WTC11 (cell line): ENCODE data around the gene KLHDC4. TPM values are rescaled to one million over a fixed set of nuclear protein-coding genes. Genes with fewer than 3 reads are reported as not detected.

Source experiments
- ATAC-seq: fragments of 200-7000 bp; cut with Tn5 transposase; 2 replicates; pipeline ENCODE4 v1.10.0; 2021; ENCODE audit warnings: mild to moderate bottlenecking, moderate library complexity
- CTCF ChIA-PET: fragments of 300-600 bp; sonication (Branson Sonifier 250); formaldehyde crosslinking; loops from one replicate; lab custom pipeline; 2021; ENCODE audit warnings: antibody characterized with exemption; lab: Charles Lee
- POLR2A ChIA-PET: fragments of 350-600 bp; sonication (Branson Sonifier 250); formaldehyde crosslinking; loops from one replicate; lab custom pipeline; 2021; ENCODE audit warnings: antibody characterized with exemption; lab: Charles Lee
- DNase-seq: peaks from one replicate; pipeline ENCODE4 v3.0.0; 2021; ENCODE audit warnings: low spot score
- H3K27ac Mint-ChIP-seq: 2 replicates; pipeline ENCODE4 v1.8.0; 2021; ENCODE audit warnings: mixed read lengths
- H3K27me3 Mint-ChIP-seq: 2 replicates; pipeline ENCODE4 v1.8.0; 2021; ENCODE audit warnings: low read depth, mild to moderate bottlenecking, moderate library complexity, mixed read lengths
- H3K36me3 Mint-ChIP-seq: 2 replicates; pipeline ENCODE4 v1.8.0; 2021; ENCODE audit warnings: mixed read lengths
- H3K4me1 Mint-ChIP-seq: 2 replicates; pipeline ENCODE4 v1.8.0; 2022; ENCODE audit warnings: mixed read lengths
- H3K4me3 Mint-ChIP-seq: 2 replicates; pipeline ENCODE4 v1.8.0; 2021; ENCODE audit warnings: mild to moderate bottlenecking, moderate library complexity, mixed read lengths
- H3K9me3 Mint-ChIP-seq: 2 replicates; pipeline ENCODE4 v1.8.0; 2021; ENCODE audit warnings: mixed read lengths
- ATF1 ChIP-seq: sonication (generic); formaldehyde crosslinking; IDR thresholded peaks from 2 replicates; pipeline ENCODE4 v1.8.1; 2023; ENCODE audit warnings: mild to moderate bottlenecking, moderate library complexity, missing genetic modification reagents
- ELF4 ChIP-seq: sonication (generic); formaldehyde crosslinking; IDR thresholded peaks from 2 replicates; pipeline ENCODE4 v1.8.1; 2022; ENCODE audit warnings: low read depth, mild to moderate bottlenecking, moderate library complexity, missing genetic modification reagents
- EMX1 ChIP-seq: fragments of 250-450 bp; sonication (Bioruptor Pico); IDR thresholded peaks from 2 replicates; pipeline ENCODE4 v1.8.0; 2021; ENCODE audit warnings: mild to moderate bottlenecking
- FOXJ3 ChIP-seq: sonication (generic); formaldehyde crosslinking; IDR thresholded peaks from 2 replicates; pipeline ENCODE4 v1.9.0; 2021; ENCODE audit warnings: missing genetic modification reagents, mild to moderate bottlenecking, borderline replicate concordance
- FOXP1 ChIP-seq: sonication (generic); formaldehyde crosslinking; IDR thresholded peaks from 2 replicates; pipeline ENCODE4 v1.8.0; 2022; ENCODE audit warnings: missing genetic modification reagents, mild to moderate bottlenecking, moderate library complexity, borderline replicate concordance
- GABPB1 ChIP-seq: sonication (generic); formaldehyde crosslinking; IDR thresholded peaks from 2 replicates; pipeline ENCODE4 v1.8.1; 2023; ENCODE audit warnings: mild to moderate bottlenecking, missing genetic modification reagents
- JAZF1 ChIP-seq: fragments of 250-450 bp; sonication (Bioruptor Pico); IDR thresholded peaks from 2 replicates; pipeline ENCODE4 v1.9.0; 2021; ENCODE audit warnings: moderate library complexity, mild to moderate bottlenecking, inconsistent platforms
- NR2C2 ChIP-seq: sonication (generic); formaldehyde crosslinking; IDR thresholded peaks from 2 replicates; pipeline ENCODE4 v1.8.0; 2022; ENCODE audit warnings: mild to moderate bottlenecking, missing genetic modification reagents
- SP1 ChIP-seq: sonication (generic); formaldehyde crosslinking; conservative IDR thresholded peaks from 2 replicates; pipeline ENCODE4 v1.8.1; 2022; ENCODE audit warnings: missing genetic modification reagents
- TCF7 ChIP-seq: sonication (generic); formaldehyde crosslinking; IDR thresholded peaks from 2 replicates; pipeline ENCODE4 v1.8.0; 2022; ENCODE audit warnings: mild to moderate bottlenecking, low read depth, missing genetic modification reagents, moderate library complexity
- ZNF219 ChIP-seq: sonication (generic); formaldehyde crosslinking; IDR thresholded peaks from 2 replicates; pipeline ENCODE4 v1.8.0; 2023; ENCODE audit warnings: missing genetic modification reagents, mild to moderate bottlenecking, borderline replicate concordance
- ZNF232 ChIP-seq: sonication (generic); formaldehyde crosslinking; IDR thresholded peaks from 2 replicates; pipeline ENCODE4 v1.8.0; 2022; ENCODE audit warnings: mild to moderate bottlenecking, missing genetic modification reagents
- ZNF396 ChIP-seq: fragments of 250-450 bp; sonication (Bioruptor Pico); IDR thresholded peaks from 2 replicates; pipeline ENCODE4 v1.8.0; 2021; ENCODE audit warnings: mild to moderate bottlenecking, moderate library complexity, borderline replicate concordance
- total RNA-seq: library from RNA; stranded (reverse); gene quantifications from 3 replicates; pipeline ENCODE4 v1.2.3, GENCODE V29; 2021
- TF ChIP-seq, protein P1 (sequence below): sonication (generic); formaldehyde crosslinking; IDR thresholded peaks from 2 replicates; pipeline ENCODE4 v1.8.0; 2022; ENCODE audit warnings: missing genetic modification reagents
- TF ChIP-seq, protein P2 (sequence below): fragments of 250-450 bp; sonication (Bioruptor Pico); IDR thresholded peaks from 2 replicates; pipeline ENCODE4 v1.9.0; 2021; ENCODE audit warnings: mild to moderate bottlenecking
- TF ChIP-seq, protein P3 (sequence below): sonication (generic); formaldehyde crosslinking; IDR thresholded peaks from 2 replicates; pipeline ENCODE4 v1.8.1; 2022; ENCODE audit warnings: low read depth, mild to moderate bottlenecking, moderate library complexity, missing genetic modification reagents, borderline replicate concordance
- TF ChIP-seq, protein P4 (sequence below): sonication (generic); formaldehyde crosslinking; IDR thresholded peaks from 2 replicates; pipeline ENCODE4 v1.8.1; 2022; ENCODE audit warnings: mild to moderate bottlenecking, moderate library complexity, missing genetic modification reagents
- TF ChIP-seq, protein P5 (sequence below): fragments of 250-450 bp; sonication (Bioruptor Pico); IDR thresholded peaks from 2 replicates; pipeline ENCODE4 v1.9.0; 2021; ENCODE audit warnings: mild to moderate bottlenecking
- TF ChIP-seq, protein P6 (sequence below): sonication (generic); formaldehyde crosslinking; IDR thresholded peaks from 2 replicates; pipeline ENCODE4 v1.8.0; 2023; ENCODE audit warnings: missing genetic modification reagents, mild to moderate bottlenecking, borderline replicate concordance

Gene KLHDC4
- total RNA-seq, 1 experiment from 2014 or later: 63.6 TPM

DNA sequence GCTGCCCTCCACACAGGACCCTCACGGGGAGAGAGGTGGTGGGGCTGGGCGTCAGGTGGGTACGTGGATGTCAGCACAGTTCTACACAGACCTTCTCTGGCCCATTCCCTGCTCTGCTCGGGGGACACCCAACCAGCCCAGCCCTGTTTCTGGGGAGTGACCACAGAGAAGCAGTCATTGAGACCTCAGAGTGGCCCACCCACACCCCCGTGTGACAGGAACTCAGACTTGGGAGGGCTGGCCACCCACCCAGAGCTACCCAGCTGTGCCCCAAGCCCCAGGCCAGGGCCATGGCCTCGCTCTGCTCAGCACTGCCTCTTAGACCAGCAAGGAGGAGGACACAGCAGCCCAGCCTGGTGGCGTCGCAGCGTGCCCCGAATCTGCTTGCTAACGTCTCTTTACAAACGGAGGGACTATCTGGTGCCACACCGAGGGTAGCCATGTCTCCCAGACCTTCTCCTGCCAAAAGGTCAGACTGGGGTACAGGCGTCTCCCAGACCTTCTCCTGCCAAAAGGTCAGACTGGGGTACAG, 77.7 kb downstream of the KLHDC4 start (continued):
- TF ChIP-seq, protein P1, sequence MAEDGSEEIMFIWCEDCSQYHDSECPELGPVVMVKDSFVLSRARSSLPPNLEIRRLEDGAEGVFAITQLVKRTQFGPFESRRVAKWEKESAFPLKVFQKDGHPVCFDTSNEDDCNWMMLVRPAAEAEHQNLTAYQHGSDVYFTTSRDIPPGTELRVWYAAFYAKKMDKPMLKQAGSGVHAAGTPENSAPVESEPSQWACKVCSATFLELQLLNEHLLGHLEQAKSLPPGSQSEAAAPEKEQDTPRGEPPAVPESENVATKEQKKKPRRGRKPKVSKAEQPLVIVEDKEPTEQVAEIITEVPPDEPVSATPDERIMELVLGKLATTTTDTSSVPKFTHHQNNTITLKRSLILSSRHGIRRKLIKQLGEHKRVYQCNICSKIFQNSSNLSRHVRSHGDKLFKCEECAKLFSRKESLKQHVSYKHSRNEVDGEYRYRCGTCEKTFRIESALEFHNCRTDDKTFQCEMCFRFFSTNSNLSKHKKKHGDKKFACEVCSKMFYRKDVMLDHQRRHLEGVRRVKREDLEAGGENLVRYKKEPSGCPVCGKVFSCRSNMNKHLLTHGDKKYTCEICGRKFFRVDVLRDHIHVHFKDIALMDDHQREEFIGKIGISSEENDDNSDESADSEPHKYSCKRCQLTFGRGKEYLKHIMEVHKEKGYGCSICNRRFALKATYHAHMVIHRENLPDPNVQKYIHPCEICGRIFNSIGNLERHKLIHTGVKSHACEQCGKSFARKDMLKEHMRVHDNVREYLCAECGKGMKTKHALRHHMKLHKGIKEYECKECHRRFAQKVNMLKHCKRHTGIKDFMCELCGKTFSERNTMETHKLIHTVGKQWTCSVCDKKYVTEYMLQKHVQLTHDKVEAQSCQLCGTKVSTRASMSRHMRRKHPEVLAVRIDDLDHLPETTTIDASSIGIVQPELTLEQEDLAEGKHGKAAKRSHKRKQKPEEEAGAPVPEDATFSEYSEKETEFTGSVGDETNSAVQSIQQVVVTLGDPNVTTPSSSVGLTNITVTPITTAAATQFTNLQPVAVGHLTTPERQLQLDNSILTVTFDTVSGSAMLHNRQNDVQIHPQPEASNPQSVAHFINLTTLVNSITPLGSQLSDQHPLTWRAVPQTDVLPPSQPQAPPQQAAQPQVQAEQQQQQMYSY (CRISPR knock-in tag): no peak

DNA sequence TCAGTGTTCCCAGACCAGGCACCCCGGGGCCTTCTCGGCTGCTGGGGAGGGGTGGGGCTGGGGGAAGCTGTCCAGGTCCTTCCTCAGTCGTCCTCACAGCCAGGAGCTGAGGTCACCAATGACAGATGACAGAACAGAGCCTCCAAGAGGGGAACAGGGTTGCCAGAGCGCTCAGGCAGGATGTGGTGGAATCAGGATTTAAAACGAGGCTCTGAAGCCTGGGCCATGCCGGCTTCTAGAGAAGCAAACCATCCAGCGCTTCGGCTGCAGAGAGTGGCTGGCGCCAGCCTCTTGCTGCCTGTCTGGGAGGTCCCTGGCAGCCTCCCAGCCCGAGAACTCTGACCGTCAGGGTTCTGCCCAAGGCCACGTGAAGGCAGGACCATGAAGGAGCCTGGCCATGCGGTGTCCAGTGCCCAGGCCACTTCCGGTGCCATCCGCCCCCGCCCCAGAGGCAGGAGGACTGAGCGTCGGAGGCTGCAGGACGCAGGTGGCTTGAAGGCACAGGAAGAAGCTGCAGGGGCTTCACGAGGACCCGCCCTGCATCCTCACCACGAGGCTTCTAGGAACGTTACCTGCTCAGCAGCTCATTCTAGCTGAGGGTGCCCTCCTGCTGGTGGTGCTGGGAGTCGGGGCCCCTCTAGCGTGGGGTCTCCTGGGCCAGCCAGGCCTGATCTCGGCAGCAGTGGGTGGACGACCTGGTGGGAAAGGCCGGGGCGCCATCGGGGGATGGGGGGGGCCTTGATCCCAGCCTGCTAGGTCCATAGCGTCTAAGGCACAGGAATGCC, 78.5 kb downstream of the KLHDC4 start:
- TF ChIP-seq, protein P2, sequence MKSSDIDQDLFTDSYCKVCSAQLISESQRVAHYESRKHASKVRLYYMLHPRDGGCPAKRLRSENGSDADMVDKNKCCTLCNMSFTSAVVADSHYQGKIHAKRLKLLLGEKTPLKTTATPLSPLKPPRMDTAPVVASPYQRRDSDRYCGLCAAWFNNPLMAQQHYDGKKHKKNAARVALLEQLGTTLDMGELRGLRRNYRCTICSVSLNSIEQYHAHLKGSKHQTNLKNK (CRISPR knock-in tag): no peak
- TF ChIP-seq TCF7 (CRISPR knock-in tag): no peak
- no peak for TF ChIP-seq ZNF396 (CRISPR knock-in tag)
- no peak for TF ChIP-seq JAZF1 (CRISPR knock-in tag)
- no peak for TF ChIP-seq ZNF232 (CRISPR knock-in tag)
- TF ChIP-seq, protein P3, sequence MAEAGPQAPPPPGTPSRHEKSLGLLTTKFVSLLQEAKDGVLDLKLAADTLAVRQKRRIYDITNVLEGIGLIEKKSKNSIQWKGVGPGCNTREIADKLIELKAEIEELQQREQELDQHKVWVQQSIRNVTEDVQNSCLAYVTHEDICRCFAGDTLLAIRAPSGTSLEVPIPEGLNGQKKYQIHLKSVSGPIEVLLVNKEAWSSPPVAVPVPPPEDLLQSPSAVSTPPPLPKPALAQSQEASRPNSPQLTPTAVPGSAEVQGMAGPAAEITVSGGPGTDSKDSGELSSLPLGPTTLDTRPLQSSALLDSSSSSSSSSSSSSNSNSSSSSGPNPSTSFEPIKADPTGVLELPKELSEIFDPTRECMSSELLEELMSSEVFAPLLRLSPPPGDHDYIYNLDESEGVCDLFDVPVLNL (CRISPR knock-in tag): no peak
- TF ChIP-seq, protein P4, sequence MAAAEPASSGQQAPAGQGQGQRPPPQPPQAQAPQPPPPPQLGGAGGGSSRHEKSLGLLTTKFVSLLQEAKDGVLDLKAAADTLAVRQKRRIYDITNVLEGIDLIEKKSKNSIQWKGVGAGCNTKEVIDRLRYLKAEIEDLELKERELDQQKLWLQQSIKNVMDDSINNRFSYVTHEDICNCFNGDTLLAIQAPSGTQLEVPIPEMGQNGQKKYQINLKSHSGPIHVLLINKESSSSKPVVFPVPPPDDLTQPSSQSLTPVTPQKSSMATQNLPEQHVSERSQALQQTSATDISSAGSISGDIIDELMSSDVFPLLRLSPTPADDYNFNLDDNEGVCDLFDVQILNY: no peak
- TF ChIP-seq, protein P5, sequence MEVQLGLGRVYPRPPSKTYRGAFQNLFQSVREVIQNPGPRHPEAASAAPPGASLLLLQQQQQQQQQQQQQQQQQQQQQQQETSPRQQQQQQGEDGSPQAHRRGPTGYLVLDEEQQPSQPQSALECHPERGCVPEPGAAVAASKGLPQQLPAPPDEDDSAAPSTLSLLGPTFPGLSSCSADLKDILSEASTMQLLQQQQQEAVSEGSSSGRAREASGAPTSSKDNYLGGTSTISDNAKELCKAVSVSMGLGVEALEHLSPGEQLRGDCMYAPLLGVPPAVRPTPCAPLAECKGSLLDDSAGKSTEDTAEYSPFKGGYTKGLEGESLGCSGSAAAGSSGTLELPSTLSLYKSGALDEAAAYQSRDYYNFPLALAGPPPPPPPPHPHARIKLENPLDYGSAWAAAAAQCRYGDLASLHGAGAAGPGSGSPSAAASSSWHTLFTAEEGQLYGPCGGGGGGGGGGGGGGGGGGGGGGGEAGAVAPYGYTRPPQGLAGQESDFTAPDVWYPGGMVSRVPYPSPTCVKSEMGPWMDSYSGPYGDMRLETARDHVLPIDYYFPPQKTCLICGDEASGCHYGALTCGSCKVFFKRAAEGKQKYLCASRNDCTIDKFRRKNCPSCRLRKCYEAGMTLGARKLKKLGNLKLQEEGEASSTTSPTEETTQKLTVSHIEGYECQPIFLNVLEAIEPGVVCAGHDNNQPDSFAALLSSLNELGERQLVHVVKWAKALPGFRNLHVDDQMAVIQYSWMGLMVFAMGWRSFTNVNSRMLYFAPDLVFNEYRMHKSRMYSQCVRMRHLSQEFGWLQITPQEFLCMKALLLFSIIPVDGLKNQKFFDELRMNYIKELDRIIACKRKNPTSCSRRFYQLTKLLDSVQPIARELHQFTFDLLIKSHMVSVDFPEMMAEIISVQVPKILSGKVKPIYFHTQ (CRISPR knock-in tag): no peak
- TF ChIP-seq ELF4 (CRISPR knock-in tag): no peak
- no peak for TF ChIP-seq FOXP1 (CRISPR knock-in tag)
- TF ChIP-seq EMX1: no peak
- TF ChIP-seq GABPB1 (CRISPR knock-in tag): no peak
- TF ChIP-seq ATF1 (CRISPR knock-in tag): no peak
- TF ChIP-seq SP1 (CRISPR knock-in tag): no peak
- TF ChIP-seq FOXJ3 (CRISPR knock-in tag): no peak
- no peak for TF ChIP-seq ZNF219 (CRISPR knock-in tag)
- TF ChIP-seq, protein P6, sequence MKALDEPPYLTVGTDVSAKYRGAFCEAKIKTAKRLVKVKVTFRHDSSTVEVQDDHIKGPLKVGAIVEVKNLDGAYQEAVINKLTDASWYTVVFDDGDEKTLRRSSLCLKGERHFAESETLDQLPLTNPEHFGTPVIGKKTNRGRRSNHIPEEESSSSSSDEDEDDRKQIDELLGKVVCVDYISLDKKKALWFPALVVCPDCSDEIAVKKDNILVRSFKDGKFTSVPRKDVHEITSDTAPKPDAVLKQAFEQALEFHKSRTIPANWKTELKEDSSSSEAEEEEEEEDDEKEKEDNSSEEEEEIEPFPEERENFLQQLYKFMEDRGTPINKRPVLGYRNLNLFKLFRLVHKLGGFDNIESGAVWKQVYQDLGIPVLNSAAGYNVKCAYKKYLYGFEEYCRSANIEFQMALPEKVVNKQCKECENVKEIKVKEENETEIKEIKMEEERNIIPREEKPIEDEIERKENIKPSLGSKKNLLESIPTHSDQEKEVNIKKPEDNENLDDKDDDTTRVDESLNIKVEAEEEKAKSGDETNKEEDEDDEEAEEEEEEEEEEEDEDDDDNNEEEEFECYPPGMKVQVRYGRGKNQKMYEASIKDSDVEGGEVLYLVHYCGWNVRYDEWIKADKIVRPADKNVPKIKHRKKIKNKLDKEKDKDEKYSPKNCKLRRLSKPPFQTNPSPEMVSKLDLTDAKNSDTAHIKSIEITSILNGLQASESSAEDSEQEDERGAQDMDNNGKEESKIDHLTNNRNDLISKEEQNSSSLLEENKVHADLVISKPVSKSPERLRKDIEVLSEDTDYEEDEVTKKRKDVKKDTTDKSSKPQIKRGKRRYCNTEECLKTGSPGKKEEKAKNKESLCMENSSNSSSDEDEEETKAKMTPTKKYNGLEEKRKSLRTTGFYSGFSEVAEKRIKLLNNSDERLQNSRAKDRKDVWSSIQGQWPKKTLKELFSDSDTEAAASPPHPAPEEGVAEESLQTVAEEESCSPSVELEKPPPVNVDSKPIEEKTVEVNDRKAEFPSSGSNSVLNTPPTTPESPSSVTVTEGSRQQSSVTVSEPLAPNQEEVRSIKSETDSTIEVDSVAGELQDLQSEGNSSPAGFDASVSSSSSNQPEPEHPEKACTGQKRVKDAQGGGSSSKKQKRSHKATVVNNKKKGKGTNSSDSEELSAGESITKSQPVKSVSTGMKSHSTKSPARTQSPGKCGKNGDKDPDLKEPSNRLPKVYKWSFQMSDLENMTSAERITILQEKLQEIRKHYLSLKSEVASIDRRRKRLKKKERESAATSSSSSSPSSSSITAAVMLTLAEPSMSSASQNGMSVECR: no peak
- no peak for TF ChIP-seq NR2C2 (CRISPR knock-in tag)
- TF ChIP-seq, all 79 proteins: peak for 0
- Mint-ChIP-seq H3K27ac (no peak overlapping the region), H3K36me3 (no peaks in the 10 kb centered on the region; the same call in 1 of the 2 replicates), H3K27me3 (no peaks in the 10 kb centered on the region), H3K9me3 (no peaks in the 10 kb centered on the region), H3K4me1 (no peaks in the 10 kb centered on the region), H3K4me3 (no peak overlapping the region)
- POLR2A ChIA-PET: no interaction called here
- DNase-seq: no peak
- ATAC-seq: no peak
- CTCF ChIA-PET: no interaction called here
